ENCODE data around the gene SCPEP1.

Gene SCPEP1

GRCh38 chr17:56973520-56973919 is 4.4 kb upstream of the SCPEP1 start:
- no peak for TF ChIP-seq CTCF (IDR thresholded peaks at IDR 0.05)

GRCh38 chr17:56974055-56974454 is 3.9 kb upstream of the SCPEP1 start:
- TF ChIP-seq CTCF (IDR thresholded peaks at IDR 0.05): no peak

GRCh38 chr17:56975656-56976055 is 2.3 kb upstream of the SCPEP1 start:
- TF ChIP-seq CTCF (IDR thresholded peaks at IDR 0.05): no peak

DNA sequence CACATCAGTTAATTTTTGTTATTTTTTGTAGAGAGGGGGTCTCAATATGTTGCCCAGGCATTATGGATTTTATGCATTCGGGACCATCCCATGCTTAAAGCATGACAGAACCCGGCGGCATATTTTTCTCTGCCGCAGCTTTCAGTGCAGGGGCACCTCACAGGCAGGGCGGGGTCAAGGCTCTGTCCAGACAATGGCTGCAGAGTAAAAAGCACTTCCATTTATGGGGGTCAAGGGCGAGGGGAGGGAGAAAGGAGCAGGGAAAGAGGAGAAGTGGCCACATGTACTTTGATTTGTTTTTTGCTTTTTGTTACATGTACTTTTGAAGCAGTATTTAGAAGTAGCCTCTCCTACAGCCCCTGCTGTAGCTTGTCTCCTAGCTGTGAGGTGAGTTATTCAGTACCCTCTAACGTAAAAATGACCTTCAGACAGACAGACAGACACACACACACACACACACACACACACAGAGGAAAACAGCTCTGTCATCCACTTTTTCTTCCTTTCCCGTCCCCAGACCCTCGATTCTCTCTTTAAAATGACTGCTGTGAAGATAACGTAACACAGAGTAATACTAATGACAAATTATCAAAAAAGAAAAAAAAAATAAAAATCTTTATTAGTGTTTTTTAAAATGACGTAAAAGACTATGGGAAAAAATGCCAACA is 856 bp upstream of the SCPEP1 start:
- TF ChIP-seq CTCF (IDR thresholded peaks at IDR 0.05): no peak

DNA sequence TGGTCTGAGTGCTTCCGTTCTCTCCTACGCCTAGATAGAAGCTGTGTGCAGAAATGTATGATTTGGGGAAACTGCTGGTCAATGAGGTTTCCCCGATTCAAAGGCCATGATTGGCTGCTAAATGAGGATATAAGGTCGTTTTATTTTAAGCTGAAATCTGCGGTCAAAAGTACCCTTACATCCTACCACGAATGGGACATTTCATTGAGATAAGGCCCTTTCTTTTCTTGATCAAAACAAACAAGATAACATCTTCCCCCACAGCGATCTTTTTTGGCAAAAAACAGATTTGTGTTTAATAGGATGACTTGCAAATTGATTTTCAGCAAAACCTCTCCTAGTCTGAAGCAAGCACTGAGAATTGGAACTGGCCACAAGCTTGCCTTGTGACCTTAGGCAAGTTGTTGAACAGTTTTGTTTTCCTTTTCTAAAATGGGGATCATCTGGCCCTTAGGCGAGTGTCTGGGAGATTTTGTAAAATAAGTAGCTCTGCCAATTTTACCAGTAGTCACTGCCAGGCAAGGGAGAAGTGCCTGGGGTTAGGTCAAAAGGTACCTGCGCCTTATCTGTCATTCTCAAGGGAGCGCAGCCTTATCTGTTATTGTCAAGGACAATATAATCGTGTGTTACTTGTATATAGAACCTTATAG is 635 bp downstream of the SCPEP1 start:
- TF ChIP-seq CTCF (IDR thresholded peaks at IDR 0.05): no peak

- TF ChIP-seq CTCF (IDR thresholded peaks at IDR 0.05): no peak
Measured at GRCh38 chr17:56979091-56979480, 1.2 kb downstream of the SCPEP1 start.

- TF ChIP-seq CTCF (IDR thresholded peaks at IDR 0.05): no peak
Measured at GRCh38 chr17:56982312-56982711, 4.4 kb downstream of the SCPEP1 start.
